Measurements from ENCODE around the gene TFDP2. TPM values are rescaled to one million over a fixed set of nuclear protein-coding genes. Genes with fewer than 3 reads are reported as not detected.

The TFDP2 gene
- total RNA-seq, 2 experiments from 2014 or later = 33.1 to 34.2 TPM

- H3K4me1 ChIP-seq (ENCODE audit: insufficient read depth, low read length) = no peaks in the 10 kb centered on the region
- H3K36me3 ChIP-seq (ENCODE audit: insufficient read depth, low read length) = no peaks in the 10 kb centered on the region
- ChIA-PET POLR2A (no interaction called here), CTCF (no interaction called here)
- Mint-ChIP-seq H3K27ac (no peak overlapping the region), H3K36me3 (ENCODE audit: low read depth) (peaks cover 9% of the 10 kb centered on the region), H3K4me1 (ENCODE audit: low read depth) (peaks cover 31% of the 10 kb centered on the region), H3K27me3 (no peaks in the 10 kb centered on the region), H3K9me3 (no peaks in the 10 kb centered on the region), H3K4me3 (no peak overlapping the region)
- H3K9me3 ChIP-seq (ENCODE audit: control insufficient read depth in 1 of 2, insufficient read depth in 1 of 2, low read length in 2 of 2) = no peaks in the 10 kb centered on the region
- intact Hi-C loops (cut with DNase I, micrococcal nuclease) = loop anchor here in 1 of 2 experiments (10.0 kb wide), 1 partner anchor 204 kb away; the partner anchor contains the start of gene GK5
- ATAC-seq (ENCODE audit: poor library complexity) = no peak
- no peak overlapping the region for H3K27ac ChIP-seq (ENCODE audit: low read depth in 1 of 2, low read length in 2 of 2)
- H3K27me3 ChIP-seq (ENCODE audit: control insufficient read depth in 1 of 2, insufficient read depth in 2 of 2, low read length in 2 of 2) = no peaks in the 10 kb centered on the region
- DNase-seq = no peak
- no peak overlapping the region for H3K4me3 ChIP-seq (ENCODE audit: low read length)
- no peak for TF ChIP-seq CTCF (IDR thresholded peaks at IDR 0.05)
Measured at GRCh38 chr3:142021127-142021526, 128.2 kb downstream of the TFDP2 start.

- Mint-ChIP-seq H3K9me3 (no peaks in the 10 kb centered on the region), H3K27ac (no peak overlapping the region), H3K36me3 (ENCODE audit: low read depth) (peaks cover 9% of the 10 kb centered on the region), H3K27me3 (no peaks in the 10 kb centered on the region), H3K4me3 (no peak overlapping the region), H3K4me1 (ENCODE audit: low read depth) (peaks cover 28% of the 10 kb centered on the region)
- Histone ChIP-seq H3K27me3 (ENCODE audit: control insufficient read depth in 1 of 2, insufficient read depth in 2 of 2, low read length in 2 of 2) (no peaks in the 10 kb centered on the region), H3K9me3 (ENCODE audit: control insufficient read depth in 1 of 2, insufficient read depth in 1 of 2, low read length in 2 of 2) (no peaks in the 10 kb centered on the region), H3K27ac (ENCODE audit: low read depth in 1 of 2, low read length in 2 of 2) (no peak overlapping the region), H3K36me3 (ENCODE audit: insufficient read depth, low read length) (no peaks in the 10 kb centered on the region), H3K4me3 (ENCODE audit: low read length) (no peak overlapping the region), H3K4me1 (ENCODE audit: insufficient read depth, low read length) (no peaks in the 10 kb centered on the region)
- DNase-seq (no peak), ATAC-seq (ENCODE audit: poor library complexity) (no peak)
- TF ChIP-seq CTCF (IDR thresholded peaks at IDR 0.05) = no peak
- ChIA-PET CTCF (interaction anchor here (0.8 kb wide), 1 partner anchor 8 kb away, joined by 5 read pairs; no protein-coding TSS in a partner anchor), POLR2A (interaction anchor here (0.9 kb wide), 1 partner anchor 252 kb away, joined by 3 read pairs; no protein-coding TSS in a partner anchor)
- intact Hi-C loops (cut with DNase I, micrococcal nuclease) = loop anchor here in 1 of 2 experiments (10.0 kb wide), 1 partner anchor 205 kb away; the partner anchor contains the start of gene GK5
Measured at GRCh38 chr3:142019794-142020320, 129.5 kb downstream of the TFDP2 start.

- CTCF ChIA-PET = no interaction called here
- DNase-seq (no peak), ATAC-seq (ENCODE audit: poor library complexity) (no peak)
- Mint-ChIP-seq H3K9me3 (no peaks in the 10 kb centered on the region), H3K4me1 (ENCODE audit: low read depth) (no peaks in the 10 kb centered on the region), H3K36me3 (ENCODE audit: low read depth) (no peaks in the 10 kb centered on the region), H3K4me3 (no peak overlapping the region), H3K27me3 (no peaks in the 10 kb centered on the region), H3K27ac (no peak overlapping the region)
- Histone ChIP-seq H3K9me3 (ENCODE audit: control insufficient read depth in 1 of 2, insufficient read depth in 1 of 2, low read length in 2 of 2) (no peaks in the 10 kb centered on the region), H3K4me1 (ENCODE audit: insufficient read depth, low read length) (no peaks in the 10 kb centered on the region), H3K4me3 (ENCODE audit: low read length) (no peak overlapping the region), H3K27me3 (ENCODE audit: control insufficient read depth in 1 of 2, insufficient read depth in 2 of 2, low read length in 2 of 2) (no peaks in the 10 kb centered on the region), H3K36me3 (ENCODE audit: insufficient read depth, low read length) (no peaks in the 10 kb centered on the region), H3K27ac (ENCODE audit: low read depth in 1 of 2, low read length in 2 of 2) (no peak overlapping the region)
- POLR2A ChIA-PET = interaction anchor here (0.7 kb wide), 1 partner anchor 542 kb away, joined by 3 read pairs; no protein-coding TSS in a partner anchor
- TF ChIP-seq CTCF (IDR thresholded peaks at IDR 0.05) = no peak
- intact Hi-C loops (cut with DNase I, micrococcal nuclease) = no loop called here
Measured at GRCh38 chr3:142013993-142014392, 135.4 kb downstream of the TFDP2 start.

All from CD4-positive, alpha-beta T cell (primary cell).